WTC11 (cell line): ENCODE measurements around the gene PIK3IP1. TPM values are rescaled to one million over a fixed set of nuclear protein-coding genes. Genes with fewer than 3 reads are reported as not detected.
A peak's percentile ranks its signal among the peaks of the same experiment; 100 is the strongest.

ENCODE experiments used
- ATAC-seq: fragments of 200-7000 bp; cut with Tn5 transposase; 2 replicates; pipeline ENCODE4 v1.10.0; 2021; ENCODE audit warnings: mild to moderate bottlenecking, moderate library complexity
- CTCF ChIA-PET: fragments of 300-600 bp; sonication (Branson Sonifier 250); formaldehyde crosslinking; loops from one replicate; lab custom pipeline; 2021; ENCODE audit warnings: antibody characterized with exemption; lab: Charles Lee
- POLR2A ChIA-PET: fragments of 350-600 bp; sonication (Branson Sonifier 250); formaldehyde crosslinking; loops from one replicate; lab custom pipeline; 2021; ENCODE audit warnings: antibody characterized with exemption; lab: Charles Lee
- DNase-seq: peaks from one replicate; pipeline ENCODE4 v3.0.0; 2021; ENCODE audit warnings: low spot score
- H3K27ac Mint-ChIP-seq: 2 replicates; pipeline ENCODE4 v1.8.0; 2021; ENCODE audit warnings: mixed read lengths
- H3K27me3 Mint-ChIP-seq: 2 replicates; pipeline ENCODE4 v1.8.0; 2021; ENCODE audit warnings: low read depth, mild to moderate bottlenecking, moderate library complexity, mixed read lengths
- H3K36me3 Mint-ChIP-seq: 2 replicates; pipeline ENCODE4 v1.8.0; 2021; ENCODE audit warnings: mixed read lengths
- H3K4me1 Mint-ChIP-seq: 2 replicates; pipeline ENCODE4 v1.8.0; 2022; ENCODE audit warnings: mixed read lengths
- H3K4me3 Mint-ChIP-seq: 2 replicates; pipeline ENCODE4 v1.8.0; 2021; ENCODE audit warnings: mild to moderate bottlenecking, moderate library complexity, mixed read lengths
- H3K9me3 Mint-ChIP-seq: 2 replicates; pipeline ENCODE4 v1.8.0; 2021; ENCODE audit warnings: mixed read lengths
- CBFB ChIP-seq: sonication (generic); formaldehyde crosslinking; IDR thresholded peaks from 2 replicates; pipeline ENCODE4 v1.8.1; 2022; ENCODE audit warnings: mild to moderate bottlenecking, low read depth, missing genetic modification reagents
- CREM ChIP-seq: sonication (generic); formaldehyde crosslinking; IDR thresholded peaks from 2 replicates; pipeline ENCODE4 v1.8.1; 2022; ENCODE audit warnings: mild to moderate bottlenecking, missing genetic modification reagents, moderate library complexity
- EMX1 ChIP-seq: fragments of 250-450 bp; sonication (Bioruptor Pico); IDR thresholded peaks from 2 replicates; pipeline ENCODE4 v1.8.0; 2021; ENCODE audit warnings: mild to moderate bottlenecking
- FOXJ3 ChIP-seq: sonication (generic); formaldehyde crosslinking; IDR thresholded peaks from 2 replicates; pipeline ENCODE4 v1.9.0; 2021; ENCODE audit warnings: missing genetic modification reagents, mild to moderate bottlenecking, borderline replicate concordance
- FOXK1 ChIP-seq: sonication (generic); formaldehyde crosslinking; IDR thresholded peaks from 2 replicates; pipeline ENCODE4 v1.8.0; 2022; ENCODE audit warnings: mild to moderate bottlenecking, moderate library complexity, missing genetic modification reagents
- GRHL2 ChIP-seq: fragments of 250-450 bp; sonication (Bioruptor Pico); IDR thresholded peaks from 2 replicates; pipeline ENCODE4 v1.8.0; 2022; ENCODE audit warnings: mild to moderate bottlenecking, moderate library complexity; ENCODE audit not compliant: insufficient replicate concordance, severe bottlenecking
- JUN ChIP-seq: sonication (generic); formaldehyde crosslinking; IDR thresholded peaks from 2 replicates; pipeline ENCODE4 v1.8.0; 2023; ENCODE audit warnings: mild to moderate bottlenecking, missing genetic modification reagents
- NR1H2 ChIP-seq: sonication (generic); formaldehyde crosslinking; IDR thresholded peaks from 2 replicates; pipeline ENCODE4 v1.9.0; 2021; ENCODE audit warnings: mild to moderate bottlenecking, moderate library complexity, missing genetic modification reagents
- NR2C2 ChIP-seq: sonication (generic); formaldehyde crosslinking; IDR thresholded peaks from 2 replicates; pipeline ENCODE4 v1.8.0; 2022; ENCODE audit warnings: mild to moderate bottlenecking, missing genetic modification reagents
- OVOL2 ChIP-seq: fragments of 250-450 bp; sonication (Bioruptor Pico); IDR thresholded peaks from 2 replicates; pipeline ENCODE4 v1.9.0; 2021; ENCODE audit warnings: mild to moderate bottlenecking, borderline replicate concordance
- SOX15 ChIP-seq: fragments of 250-450 bp; sonication (Bioruptor Pico); IDR thresholded peaks from 2 replicates; pipeline ENCODE4 v1.9.0; 2021; ENCODE audit warnings: mild to moderate bottlenecking
- ZNF263 ChIP-seq: sonication (generic); formaldehyde crosslinking; IDR thresholded peaks from 2 replicates; pipeline ENCODE4 v1.8.1; 2022; ENCODE audit warnings: low read depth, mild to moderate bottlenecking, moderate library complexity, missing genetic modification reagents
- ZNF671 ChIP-seq: fragments of 250-450 bp; sonication (Bioruptor Pico); IDR thresholded peaks from 2 replicates; pipeline ENCODE4 v1.8.0; 2021; ENCODE audit warnings: mild to moderate bottlenecking
- total RNA-seq: library from RNA; stranded (reverse); gene quantifications from 3 replicates; pipeline ENCODE4 v1.2.3, GENCODE V29; 2021
- TF ChIP-seq, protein P1 (sequence below): sonication (generic); formaldehyde crosslinking; IDR thresholded peaks from 2 replicates; pipeline ENCODE4 v1.8.1; 2023; ENCODE audit warnings: mild to moderate bottlenecking, missing genetic modification reagents, borderline replicate concordance
- TF ChIP-seq, protein P2 (sequence below): sonication (generic); formaldehyde crosslinking; IDR thresholded peaks from 2 replicates; pipeline ENCODE4 v1.8.0; 2022; ENCODE audit warnings: mild to moderate bottlenecking, missing genetic modification reagents
- TF ChIP-seq, protein P3 (sequence below): sonication (generic); formaldehyde crosslinking; IDR thresholded peaks from 2 replicates; pipeline ENCODE4 v1.8.1; 2023; ENCODE audit warnings: mild to moderate bottlenecking, missing genetic modification reagents
- TF ChIP-seq, protein P4 (sequence below): sonication (generic); formaldehyde crosslinking; IDR thresholded peaks from 2 replicates; pipeline ENCODE4 v1.8.1; 2022; ENCODE audit warnings: low read depth, missing genetic modification reagents, borderline replicate concordance
- TF ChIP-seq, protein P5 (sequence below): sonication (generic); formaldehyde crosslinking; conservative IDR thresholded peaks from 2 replicates; pipeline ENCODE4 v1.8.1; 2022; ENCODE audit warnings: mild to moderate bottlenecking, missing genetic modification reagents

The PIK3IP1 gene
- total RNA-seq, 1 experiment from 2014 or later, result 2.0 TPM

DNA sequence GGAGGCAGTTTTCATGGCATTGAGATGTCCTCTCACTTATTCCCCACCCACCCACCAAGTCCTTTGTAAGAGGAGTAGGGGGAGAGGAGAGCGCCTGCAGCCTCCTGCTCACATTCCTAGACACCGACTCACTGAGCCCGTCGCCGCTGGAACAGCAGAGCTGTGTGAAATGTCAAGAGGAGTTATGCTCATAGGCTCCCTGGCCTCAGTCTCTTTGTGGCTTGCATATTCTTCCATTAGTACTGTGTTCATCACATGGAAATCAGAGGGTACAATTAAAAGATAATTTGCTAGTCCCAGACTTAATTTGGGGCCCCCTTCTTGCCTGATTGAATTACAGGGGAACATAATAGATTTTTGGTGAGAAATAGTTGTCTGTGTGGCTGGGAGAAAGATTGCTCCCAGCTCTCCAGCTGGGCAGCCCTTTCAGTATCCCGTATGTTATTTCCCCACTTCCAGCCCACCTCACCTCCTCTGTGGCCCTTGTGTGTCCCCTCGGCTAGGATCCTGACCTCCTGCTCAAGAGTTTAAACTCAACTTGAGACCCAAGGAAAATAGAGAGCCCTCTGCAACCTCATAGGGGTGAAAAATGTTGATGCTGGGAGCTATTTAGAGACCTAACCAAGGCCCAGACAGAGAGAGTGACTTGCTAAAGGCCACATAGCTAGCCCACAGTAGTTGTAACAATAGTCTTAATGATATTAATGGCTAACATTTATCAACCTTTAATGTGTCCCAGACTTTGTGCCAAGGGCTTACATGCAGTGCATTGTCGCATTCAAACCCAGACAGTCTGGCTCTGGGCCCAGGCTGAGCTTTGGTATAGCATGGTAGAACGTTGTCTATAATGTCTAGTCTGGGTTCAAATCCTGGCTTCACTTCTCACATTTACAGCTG, 48.0 kb downstream of the PIK3IP1 start:
- ChIA-PET CTCF (interaction anchor here (0.6 to 2.7 kb wide), 8 partner anchors 11 to 208 kb away, joined by 3 to 9 read pairs (median 3); partner anchors contain the start of gene LIMK2), POLR2A (no interaction called here)
- Mint-ChIP-seq H3K27me3 (no peaks in the 10 kb centered on the region), H3K4me1 (peaks cover 35% of the 10 kb centered on the region), H3K9me3 (no peaks in the 10 kb centered on the region), H3K4me3 (no peak overlapping the region), H3K27ac (peak overlapping the region; percentile 82), H3K36me3 (peaks cover 4% of the 10 kb centered on the region)
- TF ChIP-seq FOXK1, result no peak
- TF ChIP-seq, protein P1, sequence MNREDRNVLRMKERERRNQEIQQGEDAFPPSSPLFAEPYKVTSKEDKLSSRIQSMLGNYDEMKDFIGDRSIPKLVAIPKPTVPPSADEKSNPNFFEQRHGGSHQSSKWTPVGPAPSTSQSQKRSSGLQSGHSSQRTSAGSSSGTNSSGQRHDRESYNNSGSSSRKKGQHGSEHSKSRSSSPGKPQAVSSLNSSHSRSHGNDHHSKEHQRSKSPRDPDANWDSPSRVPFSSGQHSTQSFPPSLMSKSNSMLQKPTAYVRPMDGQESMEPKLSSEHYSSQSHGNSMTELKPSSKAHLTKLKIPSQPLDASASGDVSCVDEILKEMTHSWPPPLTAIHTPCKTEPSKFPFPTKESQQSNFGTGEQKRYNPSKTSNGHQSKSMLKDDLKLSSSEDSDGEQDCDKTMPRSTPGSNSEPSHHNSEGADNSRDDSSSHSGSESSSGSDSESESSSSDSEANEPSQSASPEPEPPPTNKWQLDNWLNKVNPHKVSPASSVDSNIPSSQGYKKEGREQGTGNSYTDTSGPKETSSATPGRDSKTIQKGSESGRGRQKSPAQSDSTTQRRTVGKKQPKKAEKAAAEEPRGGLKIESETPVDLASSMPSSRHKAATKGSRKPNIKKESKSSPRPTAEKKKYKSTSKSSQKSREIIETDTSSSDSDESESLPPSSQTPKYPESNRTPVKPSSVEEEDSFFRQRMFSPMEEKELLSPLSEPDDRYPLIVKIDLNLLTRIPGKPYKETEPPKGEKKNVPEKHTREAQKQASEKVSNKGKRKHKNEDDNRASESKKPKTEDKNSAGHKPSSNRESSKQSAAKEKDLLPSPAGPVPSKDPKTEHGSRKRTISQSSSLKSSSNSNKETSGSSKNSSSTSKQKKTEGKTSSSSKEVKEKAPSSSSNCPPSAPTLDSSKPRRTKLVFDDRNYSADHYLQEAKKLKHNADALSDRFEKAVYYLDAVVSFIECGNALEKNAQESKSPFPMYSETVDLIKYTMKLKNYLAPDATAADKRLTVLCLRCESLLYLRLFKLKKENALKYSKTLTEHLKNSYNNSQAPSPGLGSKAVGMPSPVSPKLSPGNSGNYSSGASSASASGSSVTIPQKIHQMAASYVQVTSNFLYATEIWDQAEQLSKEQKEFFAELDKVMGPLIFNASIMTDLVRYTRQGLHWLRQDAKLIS (CRISPR knock-in tag), result no peak
- ATAC-seq, result peak; percentile 60
- peak; percentile 54 for DNase-seq

DNA sequence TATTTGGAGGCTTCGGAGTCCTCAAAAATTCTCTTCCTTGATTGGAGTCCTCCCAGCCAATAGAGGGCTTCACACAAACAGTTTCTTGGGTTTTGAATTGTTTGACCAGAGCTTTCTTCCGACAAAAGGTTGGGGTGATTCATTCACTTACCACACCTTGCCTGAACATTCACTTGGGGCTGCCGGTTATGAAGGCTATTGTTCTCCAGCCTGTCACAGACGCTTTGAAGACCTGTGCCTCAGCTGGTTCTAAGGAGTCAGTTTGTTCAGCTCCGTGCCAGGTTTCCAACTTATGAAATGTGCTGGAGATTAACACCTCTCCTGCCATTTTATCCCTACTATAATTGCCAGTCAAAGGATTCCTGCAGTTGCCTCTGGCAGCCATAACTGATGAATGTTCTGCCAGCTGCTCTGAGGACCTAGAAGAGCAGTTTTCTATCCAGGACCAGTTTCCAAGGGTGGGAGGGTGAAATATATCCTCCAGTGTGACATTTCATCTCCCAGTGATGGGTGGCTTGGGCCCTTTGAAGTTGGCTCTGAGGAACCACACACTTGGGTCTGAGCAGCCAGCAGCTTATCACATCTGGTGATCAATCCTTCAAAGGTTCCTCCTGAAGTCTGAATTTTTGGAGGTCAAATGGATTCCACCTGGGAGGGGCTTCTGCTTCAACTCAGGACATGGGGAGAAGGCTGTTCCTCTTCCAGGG, 48.8 kb downstream of the PIK3IP1 start:
- peak overlapping the region; percentile 82 for H3K27ac Mint-ChIP-seq
- ChIA-PET POLR2A (no interaction called here), CTCF (interaction anchor here (0.7 to 2.7 kb wide), 6 partner anchors 12 to 208 kb away, joined by 3 to 9 read pairs (median 3); partner anchors contain the start of gene SELENOM)
- ATAC-seq (no peak), DNase-seq (no peak)
- H3K9me3 Mint-ChIP-seq, result no peaks in the 10 kb centered on the region
- no peak overlapping the region for H3K4me3 Mint-ChIP-seq
- H3K27me3 Mint-ChIP-seq, result no peaks in the 10 kb centered on the region
- TF ChIP-seq EMX1 (CRISPR knock-in tag) (no peak), NR2C2 (CRISPR knock-in tag) (no peak), FOXJ3 (CRISPR knock-in tag) (no peak), CREM (CRISPR knock-in tag) (no peak), FOXK1 (no peak), OVOL2 (CRISPR knock-in tag) (no peak), SOX15 (CRISPR knock-in tag) (no peak), ZNF263 (no peak), NR1H2 (CRISPR knock-in tag) (no peak), ZNF671 (CRISPR knock-in tag) (no peak), GRHL2 (CRISPR knock-in tag) (no peak), CBFB (CRISPR knock-in tag) (no peak), JUN (CRISPR knock-in tag) (no peak)
- TF ChIP-seq, protein P2, sequence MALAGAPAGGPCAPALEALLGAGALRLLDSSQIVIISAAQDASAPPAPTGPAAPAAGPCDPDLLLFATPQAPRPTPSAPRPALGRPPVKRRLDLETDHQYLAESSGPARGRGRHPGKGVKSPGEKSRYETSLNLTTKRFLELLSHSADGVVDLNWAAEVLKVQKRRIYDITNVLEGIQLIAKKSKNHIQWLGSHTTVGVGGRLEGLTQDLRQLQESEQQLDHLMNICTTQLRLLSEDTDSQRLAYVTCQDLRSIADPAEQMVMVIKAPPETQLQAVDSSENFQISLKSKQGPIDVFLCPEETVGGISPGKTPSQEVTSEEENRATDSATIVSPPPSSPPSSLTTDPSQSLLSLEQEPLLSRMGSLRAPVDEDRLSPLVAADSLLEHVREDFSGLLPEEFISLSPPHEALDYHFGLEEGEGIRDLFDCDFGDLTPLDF (CRISPR knock-in tag), result no peak
- TF ChIP-seq, protein P3, sequence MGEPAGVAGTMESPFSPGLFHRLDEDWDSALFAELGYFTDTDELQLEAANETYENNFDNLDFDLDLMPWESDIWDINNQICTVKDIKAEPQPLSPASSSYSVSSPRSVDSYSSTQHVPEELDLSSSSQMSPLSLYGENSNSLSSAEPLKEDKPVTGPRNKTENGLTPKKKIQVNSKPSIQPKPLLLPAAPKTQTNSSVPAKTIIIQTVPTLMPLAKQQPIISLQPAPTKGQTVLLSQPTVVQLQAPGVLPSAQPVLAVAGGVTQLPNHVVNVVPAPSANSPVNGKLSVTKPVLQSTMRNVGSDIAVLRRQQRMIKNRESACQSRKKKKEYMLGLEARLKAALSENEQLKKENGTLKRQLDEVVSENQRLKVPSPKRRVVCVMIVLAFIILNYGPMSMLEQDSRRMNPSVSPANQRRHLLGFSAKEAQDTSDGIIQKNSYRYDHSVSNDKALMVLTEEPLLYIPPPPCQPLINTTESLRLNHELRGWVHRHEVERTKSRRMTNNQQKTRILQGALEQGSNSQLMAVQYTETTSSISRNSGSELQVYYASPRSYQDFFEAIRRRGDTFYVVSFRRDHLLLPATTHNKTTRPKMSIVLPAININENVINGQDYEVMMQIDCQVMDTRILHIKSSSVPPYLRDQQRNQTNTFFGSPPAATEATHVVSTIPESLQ (CRISPR knock-in tag), result no peak
- TF ChIP-seq, protein P4, sequence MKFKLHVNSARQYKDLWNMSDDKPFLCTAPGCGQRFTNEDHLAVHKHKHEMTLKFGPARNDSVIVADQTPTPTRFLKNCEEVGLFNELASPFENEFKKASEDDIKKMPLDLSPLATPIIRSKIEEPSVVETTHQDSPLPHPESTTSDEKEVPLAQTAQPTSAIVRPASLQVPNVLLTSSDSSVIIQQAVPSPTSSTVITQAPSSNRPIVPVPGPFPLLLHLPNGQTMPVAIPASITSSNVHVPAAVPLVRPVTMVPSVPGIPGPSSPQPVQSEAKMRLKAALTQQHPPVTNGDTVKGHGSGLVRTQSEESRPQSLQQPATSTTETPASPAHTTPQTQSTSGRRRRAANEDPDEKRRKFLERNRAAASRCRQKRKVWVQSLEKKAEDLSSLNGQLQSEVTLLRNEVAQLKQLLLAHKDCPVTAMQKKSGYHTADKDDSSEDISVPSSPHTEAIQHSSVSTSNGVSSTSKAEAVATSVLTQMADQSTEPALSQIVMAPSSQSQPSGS, result no peak
- TF ChIP-seq, protein P5, sequence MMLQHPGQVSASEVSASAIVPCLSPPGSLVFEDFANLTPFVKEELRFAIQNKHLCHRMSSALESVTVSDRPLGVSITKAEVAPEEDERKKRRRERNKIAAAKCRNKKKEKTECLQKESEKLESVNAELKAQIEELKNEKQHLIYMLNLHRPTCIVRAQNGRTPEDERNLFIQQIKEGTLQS (CRISPR knock-in tag), result no peak
- peaks cover 4% of the 10 kb centered on the region for H3K36me3 Mint-ChIP-seq
- peaks cover 32% of the 10 kb centered on the region for H3K4me1 Mint-ChIP-seq
